H1 (cell line): ENCODE results near the gene UNC5B. TPM values are rescaled to one million over a fixed set of nuclear protein-coding genes. Genes with fewer than 3 reads are reported as not detected.

Experiments used
- CTCF ChIA-PET: fragments of 300-600 bp; sonication (Branson Sonifier 250); formaldehyde crosslinking; loops from one replicate; lab custom pipeline; 2021; ENCODE audit not compliant: partially characterized antibody; lab: Charles Lee
- POLR2A ChIA-PET: fragments of 300-600 bp; sonication (Branson Sonifier 250); formaldehyde crosslinking; loops from one replicate; lab custom pipeline; 2021; ENCODE audit warnings: inconsistent platforms; ENCODE audit not compliant: partially characterized antibody; lab: Charles Lee
- DNase-seq, 2 experiments: peaks; one replicate each; pipeline versions ENCODE4 v3.0.0 to v3.0.0-alpha.2; 2010 to 2022; ENCODE audit warnings: low spot score in 2 of 2, low read depth in 1 of 2, mixed read lengths in 1 of 2
- FAIRE-seq: peaks from 2 replicates; lab custom pipeline; 2011; peaks lifted over from hg19 to GRCh38; lab: Jason Lieb, UNC
- H2AFZ ChIP-seq: 2 replicates; pipeline ENCODE4 v1.8.1; 2012; ENCODE audit warnings: low read length, inconsistent platforms
- H2AK5ac ChIP-seq: 2 replicates; pipeline ENCODE4 v1.6.1; 2013; ENCODE audit warnings: low read depth, low read length
- H2BK120ac ChIP-seq: replicated peaks from 2 replicates; pipeline ENCODE3; 2013; ENCODE audit warnings: low read depth, low read length, inconsistent platforms
- H2BK12ac ChIP-seq: 2 replicates; pipeline ENCODE4 v1.6.1; 2013; ENCODE audit warnings: low read depth, low read length
- H2BK15ac ChIP-seq: 2 replicates; pipeline ENCODE4 v1.6.1; 2013; ENCODE audit warnings: low read length
- H2BK20ac ChIP-seq: 2 replicates; pipeline ENCODE4 v1.6.1; 2013; ENCODE audit warnings: low read length
- H2BK5ac ChIP-seq: 2 replicates; pipeline ENCODE4 v1.6.1; 2013; ENCODE audit warnings: low read depth, low read length
- H3K14ac ChIP-seq: 2 replicates; pipeline ENCODE4 v1.6.1; 2013; ENCODE audit warnings: inconsistent platforms; ENCODE audit not compliant: insufficient read length
- H3K18ac ChIP-seq: 2 replicates; pipeline ENCODE4 v1.6.1; 2013; ENCODE audit warnings: low read length; ENCODE audit errors: extremely low read depth
- H3K23ac ChIP-seq: 2 replicates; pipeline ENCODE4 v1.6.1; 2013; ENCODE audit warnings: inconsistent platforms; ENCODE audit not compliant: insufficient read length
- H3K23me2 ChIP-seq: 2 replicates; pipeline ENCODE4 v1.6.1; 2013; ENCODE audit warnings: low read depth, low read length
- H3K27ac ChIP-seq: 2 replicates; pipeline ENCODE4 v1.6.1; 2011; ENCODE audit warnings: low read depth, low read length, inconsistent platforms
- H3K27me3 ChIP-seq, 4 experiments: replicated peaks in 1 of 4; 1 replicate in 1 of 4; 2 replicates in 3 of 4; pipeline versions ENCODE4 v1.6.1 to v1.8.1; 2011 to 2013; ENCODE audit warnings: low read length in 3 of 4, mild to moderate bottlenecking in 3 of 4, inconsistent platforms in 2 of 4, mixed read lengths in 2 of 4, moderate library complexity in 1 of 4; ENCODE audit not compliant: control insufficient read depth in 3 of 4, insufficient read depth in 3 of 4; ENCODE audit errors: extremely low read depth in 1 of 4
- H3K36me3 ChIP-seq, 4 experiments: 2 replicates each; pipeline versions ENCODE4 v1.6.1 to v1.8.1; 2011 to 2013; ENCODE audit warnings: mild to moderate bottlenecking in 4 of 4, low read length in 3 of 4, moderate library complexity in 2 of 4, control low read depth in 1 of 4, inconsistent platforms in 1 of 4; ENCODE audit not compliant: insufficient read depth in 4 of 4, control insufficient read depth in 2 of 4
- H3K4ac ChIP-seq: replicated peaks from 2 replicates; pipeline ENCODE3; 2013; ENCODE audit warnings: low read length, low read depth, mixed read lengths, inconsistent platforms; ENCODE audit not compliant: insufficient read length
- H3K4me1 ChIP-seq, 4 experiments: replicated peaks in 1 of 4; 1 replicate in 1 of 4; 2 replicates in 3 of 4; pipeline versions ENCODE4 v1.6.1 to v1.8.1; 2011 to 2013; ENCODE audit warnings: low read length in 3 of 4, inconsistent platforms in 2 of 4, mixed read lengths in 1 of 4; ENCODE audit not compliant: insufficient read depth in 4 of 4, control insufficient read depth in 3 of 4
- H3K4me2 ChIP-seq, 2 experiments: 2 replicates each; pipeline versions ENCODE4 v1.6.1 to v1.8.1; 2011 to 2013; ENCODE audit warnings: low read depth in 2 of 2, low read length in 2 of 2, control low read depth in 1 of 2, inconsistent platforms in 1 of 2, mild to moderate bottlenecking in 1 of 2; ENCODE audit not compliant: insufficient read depth in 1 of 2
- H3K4me3 ChIP-seq, 4 experiments: fragments of 200-600, 300-600 bp in 1 of 4; sonication (generic), shearing (Covaris generic), sonication (Bioruptor Twin) in 1 of 4; 2 replicates each; pipeline versions ENCODE4 v1.5.1 to v1.8.1; 2011 to 2016; ENCODE audit warnings: low read length in 4 of 4, low read depth in 3 of 4, control low read depth in 2 of 4, inconsistent platforms in 2 of 4, mild to moderate bottlenecking in 2 of 4, mixed read lengths in 1 of 4, moderate library complexity in 1 of 4; ENCODE audit not compliant: insufficient read depth in 2 of 4; ENCODE audit errors: extremely low read depth in 1 of 4
- H3K56ac ChIP-seq: replicated peaks from 2 replicates; pipeline ENCODE3; 2013; ENCODE audit warnings: low read depth, mild to moderate bottlenecking, mixed read lengths, low read length, inconsistent platforms; ENCODE audit not compliant: insufficient read length
- H3K79me1 ChIP-seq: 2 replicates; pipeline ENCODE4 v1.6.1; 2013; ENCODE audit warnings: low read depth, low read length, control low read depth
- H3K79me2 ChIP-seq, 2 experiments: 2 replicates each; pipeline versions ENCODE4 v1.6.1 to v1.8.1; 2012 to 2013; ENCODE audit warnings: low read length in 2 of 2, mild to moderate bottlenecking in 2 of 2, inconsistent platforms in 1 of 2; ENCODE audit not compliant: insufficient read depth in 2 of 2, control insufficient read depth in 1 of 2
- H3K9ac ChIP-seq, 4 experiments: replicated peaks in 1 of 4; 1 replicate in 1 of 4; 2 replicates in 3 of 4; pipeline versions ENCODE4 v1.6.1 to v1.8.1; 2011 to 2013; ENCODE audit warnings: low read depth in 3 of 4, low read length in 3 of 4, control low read depth in 2 of 4, mild to moderate bottlenecking in 2 of 4, moderate library complexity in 2 of 4, inconsistent platforms in 1 of 4; ENCODE audit errors: extremely low read depth in 1 of 4
- H3K9me3 ChIP-seq, 2 experiments: 2 replicates each; pipeline versions ENCODE4 v1.6.1 to v1.8.1; 2012 to 2013; ENCODE audit warnings: mild to moderate bottlenecking in 2 of 2, moderate library complexity in 2 of 2, control low read depth in 1 of 2, inconsistent platforms in 1 of 2, low read depth in 1 of 2, low read length in 1 of 2, mixed read lengths in 1 of 2; ENCODE audit not compliant: insufficient read depth in 2 of 2
- H4K20me1 ChIP-seq, 2 experiments: replicated peaks in 1 of 2; 2 replicates each; pipeline versions ENCODE3 to v1.8.1; 2011 to 2013; ENCODE audit warnings: inconsistent platforms in 2 of 2, low read length in 2 of 2, mild to moderate bottlenecking in 1 of 2; ENCODE audit not compliant: insufficient read depth in 2 of 2, control insufficient read depth in 1 of 2
- H4K5ac ChIP-seq: 2 replicates; pipeline ENCODE4 v1.6.1; 2013; ENCODE audit warnings: low read length, low read depth, mixed read lengths, inconsistent platforms; ENCODE audit not compliant: insufficient read length
- H4K8ac ChIP-seq: 2 replicates; pipeline ENCODE4 v1.8.0; 2013; ENCODE audit warnings: mild to moderate bottlenecking, moderate library complexity, low read length, inconsistent platforms; ENCODE audit not compliant: insufficient read depth; ENCODE audit errors: extremely low read depth
- H4K91ac ChIP-seq: replicated peaks from 2 replicates; pipeline ENCODE3; 2013; ENCODE audit warnings: low read length, mixed read lengths, inconsistent platforms; ENCODE audit not compliant: insufficient read length
- BCL11A ChIP-seq, 2 experiments: IDR thresholded peaks; one replicate each; pipeline ENCODE4 v1.6.1; 2011; ENCODE audit warnings: low read depth in 2 of 2, low read length in 2 of 2, mild to moderate bottlenecking in 2 of 2
- HDAC2 ChIP-seq, 2 experiments: fragments of 300-600 bp in 1 of 2; sonication (generic) in 1 of 2; IDR thresholded peaks; 2 replicates each; pipeline ENCODE4 v1.6.1; 2011 to 2012; ENCODE audit warnings: low read depth in 2 of 2, low read length in 2 of 2, mild to moderate bottlenecking in 2 of 2, moderate library complexity in 2 of 2, borderline replicate concordance in 1 of 2, inconsistent platforms in 1 of 2
- JUND ChIP-seq: IDR thresholded peaks from 2 replicates; pipeline ENCODE4 v1.6.1; 2011; ENCODE audit warnings: mild to moderate bottlenecking, improper control_type of control experiment, low read length
- KDM1A ChIP-seq: fragments of 200-600, 300-600 bp; sonication (generic); IDR thresholded peaks from 2 replicates; pipeline ENCODE4 v1.7.1; 2016; ENCODE audit warnings: mild to moderate bottlenecking, low read length, borderline replicate concordance
- NANOG ChIP-seq: IDR thresholded peaks from 2 replicates; pipeline ENCODE4 v1.6.1; 2011; ENCODE audit warnings: low read length, low read depth, mild to moderate bottlenecking, inconsistent platforms; ENCODE audit not compliant: insufficient read depth, poor library complexity, severe bottlenecking
- PHF8 ChIP-seq: fragments of 200-600 bp; sonication (generic); conservative IDR thresholded peaks from 2 replicates; pipeline ENCODE4 v1.7.1; 2012; ENCODE audit warnings: low read depth, mild to moderate bottlenecking, inconsistent platforms, low read length, moderate library complexity
- RNF2 ChIP-seq: fragments of 200-900, 300-1000 bp; sonication (generic); IDR thresholded peaks from 2 replicates; pipeline ENCODE4 v1.7.1; 2016; ENCODE audit warnings: borderline replicate concordance, low read depth, mild to moderate bottlenecking, antibody characterized with exemption, low read length; ENCODE audit not compliant: poor library complexity, severe bottlenecking; ENCODE audit errors: missing control alignments
- SP2 ChIP-seq: IDR thresholded peaks from 2 replicates; pipeline ENCODE4 v1.6.1; 2012; ENCODE audit warnings: mild to moderate bottlenecking, low read length, inconsistent platforms
- SRF ChIP-seq: IDR thresholded peaks from 2 replicates; pipeline ENCODE4 v1.6.1; 2011; ENCODE audit warnings: mild to moderate bottlenecking, low read depth, low read length, moderate library complexity
- TAF7 ChIP-seq: optimal IDR thresholded peaks from 2 replicates; pipeline ENCODE3; 2011; ENCODE audit warnings: low read depth, mild to moderate bottlenecking, inconsistent platforms, low read length, moderate library complexity, borderline replicate concordance
- WGBS, 2 experiments: shearing (Covaris generic) in 1 of 2; methylation state at CpG; one replicate each; pipeline versions ENCODE4 v1.1.6 to v1.1.7; 2013 to 2015; ENCODE audit warnings: low lambda C conversion rate in 2 of 2, mixed read lengths in 2 of 2, inconsistent platforms in 1 of 2, low coverage in 1 of 2, missing lambda C conversion rate in 1 of 2; ENCODE audit not compliant: insufficient replicate concordance in 2 of 2, insufficient coverage in 1 of 2, insufficient read length in 1 of 2; ENCODE audit errors: extremely low coverage in 1 of 2, missing lambda C conversion rate in 1 of 2; 5-methylcytosine and 5-hydroxymethylcytosine counted together
- polyA plus RNA-seq, 7 experiments: library from polyadenylated mRNA; depleted of rRNA in 3 of 7; stranded (reverse) in 5 of 7; unstranded in 2 of 7; fragments of >200 nt in 5 of 7; fragments of 200-250 nt in 2 of 7; gene quantifications; 1 replicate in 5 of 7; 2 replicates in 1 of 7; 4 replicates in 1 of 7; pipeline versions ENCODE4 v1.2.1 to v1.2.3, GENCODE V29; 2011 to 2013; ENCODE audit warnings: missing spikeins in 2 of 7, mixed read lengths in 2 of 7
- total RNA-seq: library from RNA; stranded (reverse); fragmentation: NEBNext Ultra II Directional; extraction: Animal tissue kit (Norgen Biotek cat#: 25700); gene quantifications from 2 replicates; pipeline ENCODE4 v1.2.1, GENCODE V29; 2021

The UNC5B gene
- total and polyA plus RNA-seq, 2 of the 8 experiments (the other 6 are each of a cell fraction or from before 2014, with no cell fraction given): 27.9 to 31.8 TPM

- no peak for FAIRE-seq
- CTCF ChIA-PET: interaction anchor here (0.7 to 22.4 kb wide), 13 partner anchors 7 to 381 kb away, joined by 3 to 401 read pairs (median 6); partner anchors contain the start of gene SLC29A3
Observed at GRCh38 chr10:71326464-71326881, 114.1 kb downstream of the UNC5B start.

More at GRCh38 chr10:71326464-71326881, 114.1 kb downstream of the UNC5B start:
- no peak overlapping the region for H2BK5ac ChIP-seq
- no peak overlapping the region for H2AFZ ChIP-seq
- no peaks in the 10 kb centered on the region for H3K9me3 ChIP-seq
- no peak overlapping the region for H2BK12ac ChIP-seq
- no peak overlapping the region for H3K23ac ChIP-seq
- H3K79me2 ChIP-seq: no peaks in the 10 kb centered on the region
- no peaks in the 10 kb centered on the region for H3K4me1 ChIP-seq
- TF ChIP-seq HDAC2 (IDR thresholded peaks at IDR 0.05; ENCODE audit: borderline replicate concordance in 1 of 2, low read depth in 2 of 2, low read length in 2 of 2): no peak
- no peak for TF ChIP-seq RNF2
- TF ChIP-seq PHF8: no peak
- TF ChIP-seq BCL11A (IDR thresholded peaks at IDR 0.05; ENCODE audit: low read depth in 2 of 2, low read length in 2 of 2): no peak
- no peak for TF ChIP-seq JUND
- no peak for TF ChIP-seq KDM1A
- TF ChIP-seq SRF: no peak
- TF ChIP-seq TAF7: no peak
- no peak for TF ChIP-seq SP2
- no peak for TF ChIP-seq NANOG
- WGBS, 2 experiments: 91% methylated on average over 16 of the region's 16 CpGs; no CpG with 5 or more reads in 1 of the 2 experiments
- no peak overlapping the region for H3K18ac ChIP-seq
- no peak overlapping the region for H3K27ac ChIP-seq
- no peak overlapping the region for H3K9ac ChIP-seq
- no peak overlapping the region for H3K4me3 ChIP-seq
- H2AK5ac ChIP-seq: no peak overlapping the region
- H4K20me1 ChIP-seq: peaks cover 0 to 3% of the 10 kb centered on the region in 2 experiments
- H2BK15ac ChIP-seq: no peak overlapping the region
- H3K4me2 ChIP-seq: no peak overlapping the region
- H3K14ac ChIP-seq: no peak overlapping the region
- H3K79me1 ChIP-seq: 0 out of 2 replicates have a peak, but pooled peaks cover 6% of the 10 kb centered on the region
- H3K23me2 ChIP-seq: no peaks in the 10 kb centered on the region
- no peak overlapping the region for H3K56ac ChIP-seq
- no peak overlapping the region for H2BK20ac ChIP-seq
- H4K91ac ChIP-seq: no peak overlapping the region
- POLR2A ChIA-PET: interaction anchor here (1.1 to 1.3 kb wide), 2 partner anchors 10 to 11 kb away, joined by 3 read pairs; no protein-coding TSS in a partner anchor
- H3K36me3 ChIP-seq: peaks cover 0 to 18% (median 15%) of the 10 kb centered on the region in 4 experiments; a peak in 6 of 8 replicates
- H3K27me3 ChIP-seq: no peaks in the 10 kb centered on the region
- no peak overlapping the region for H4K5ac ChIP-seq
- no peak for DNase-seq
- no peak overlapping the region for H4K8ac ChIP-seq
- no peak overlapping the region for H2BK120ac ChIP-seq
- H3K4ac ChIP-seq: no peak overlapping the region
